Stomach (tissue), 4 donors: Measurements from ENCODE around the gene GRIP2.

ENCODE experiments used
- CTCF ChIP-seq, 7 experiments: fragments of 450-650 bp in 4 of 7; fragments of 200-600 bp in 3 of 7; sonication (generic) in 3 of 7; IDR thresholded peaks; one replicate each; pipeline ENCODE4 v1.5.1; 2016 to 2019; ENCODE audit warnings: antibody characterized with exemption in 7 of 7, control low read depth in 2 of 7, mild to moderate bottlenecking in 1 of 7
- EP300 ChIP-seq: sonication (generic); formaldehyde crosslinking; IDR thresholded peaks from one replicate; pipeline ENCODE4 v1.6.1; 2017; ENCODE audit warnings: antibody characterized with exemption
- POLR2A ChIP-seq, 4 donors: fragments of 450-650 bp; IDR thresholded peaks; one replicate each; pipeline ENCODE4 v1.6.1; 2016; ENCODE audit warnings: antibody characterized with exemption in 4 of 4, control low read depth in 2 of 4, mild to moderate bottlenecking in 1 of 4, moderate library complexity in 1 of 4
- POLR2AphosphoS5 ChIP-seq, 3 donors: sonication (generic); formaldehyde crosslinking; IDR thresholded peaks; one replicate each; pipeline ENCODE4 v1.6.1; 2016; ENCODE audit warnings: antibody characterized with exemption in 3 of 3

- TF ChIP-seq CTCF (IDR thresholded peaks at IDR 0.05) (no peak), EP300 (no peak), POLR2AphosphoS5 (IDR thresholded peaks at IDR 0.05) (peak in 1 of 3 donors; percentile 5), POLR2A (IDR thresholded peaks at IDR 0.05) (no peak)
Observed at GRCh38 chr3:14473411-14473891, 66.7 kb downstream of the GRIP2 start.
